ENCODE data around the gene NEK1. TPM values are rescaled to one million over a fixed set of nuclear protein-coding genes. Genes with fewer than 3 reads are reported as not detected.

NEK1 gene
- total RNA-seq, 1 experiment from 2014 or later, result 18.6 TPM

DNA sequence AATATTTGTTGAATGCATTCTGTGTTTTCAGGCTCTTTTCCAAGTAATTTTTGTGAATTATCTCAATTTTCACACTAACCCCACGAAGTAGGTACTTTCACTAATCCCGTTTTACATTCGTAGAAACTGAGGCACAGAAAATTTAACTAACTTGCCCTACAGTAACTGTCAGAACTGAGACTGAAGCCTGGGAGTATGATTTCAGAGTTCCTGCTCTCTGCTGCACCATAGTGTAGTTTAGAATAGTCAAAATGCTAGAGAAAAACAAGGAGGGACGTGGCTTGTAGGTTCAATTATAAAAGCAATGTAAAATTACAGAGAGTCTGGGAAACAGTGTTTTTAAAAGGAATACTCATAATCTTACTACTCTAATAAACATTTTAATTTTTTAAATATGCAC lies 10.2 kb upstream of the NEK1 start:
- Histone ChIP-seq H3K36me3 (ENCODE audit: low read depth) (no peaks in the 10 kb centered on the region), H4K20me1 (ENCODE audit: insufficient read depth) (no peaks in the 10 kb centered on the region), H3K4me1 (replicated peaks; ENCODE audit: insufficient read depth) (peaks cover 18% of the 10 kb centered on the region), H3K4me2 (peak overlapping the region; percentile 96), H3K9me3 (ENCODE audit: insufficient read depth, low read depth) (no peaks in the 10 kb centered on the region), H2AFZ (no peak overlapping the region), H3K9me2 (ENCODE audit: insufficient read depth) (no peaks in the 10 kb centered on the region), H3K4me3 (peak overlapping the region; percentile 72; the same call in 1 of the 2 replicates), H3F3A (ENCODE audit: insufficient read depth, low read depth) (peaks cover 5% of the 10 kb centered on the region; the same call in 1 of the 2 replicates), H3K27me3 (ENCODE audit: insufficient read depth, low read depth) (no peaks in the 10 kb centered on the region), H3K79me2 (ENCODE audit: low read depth) (peaks cover 68% of the 10 kb centered on the region), H3K27ac (peak overlapping the region; percentile 85)
- DNase-seq, result no peak
- BruUV-seq (replicated peaks), result no TSS peak
- intact Hi-C loops (cut with micrococcal nuclease; ENCODE audit: unreplicated experiment), result no loop called here
- TF ChIP-seq, protein P1, sequence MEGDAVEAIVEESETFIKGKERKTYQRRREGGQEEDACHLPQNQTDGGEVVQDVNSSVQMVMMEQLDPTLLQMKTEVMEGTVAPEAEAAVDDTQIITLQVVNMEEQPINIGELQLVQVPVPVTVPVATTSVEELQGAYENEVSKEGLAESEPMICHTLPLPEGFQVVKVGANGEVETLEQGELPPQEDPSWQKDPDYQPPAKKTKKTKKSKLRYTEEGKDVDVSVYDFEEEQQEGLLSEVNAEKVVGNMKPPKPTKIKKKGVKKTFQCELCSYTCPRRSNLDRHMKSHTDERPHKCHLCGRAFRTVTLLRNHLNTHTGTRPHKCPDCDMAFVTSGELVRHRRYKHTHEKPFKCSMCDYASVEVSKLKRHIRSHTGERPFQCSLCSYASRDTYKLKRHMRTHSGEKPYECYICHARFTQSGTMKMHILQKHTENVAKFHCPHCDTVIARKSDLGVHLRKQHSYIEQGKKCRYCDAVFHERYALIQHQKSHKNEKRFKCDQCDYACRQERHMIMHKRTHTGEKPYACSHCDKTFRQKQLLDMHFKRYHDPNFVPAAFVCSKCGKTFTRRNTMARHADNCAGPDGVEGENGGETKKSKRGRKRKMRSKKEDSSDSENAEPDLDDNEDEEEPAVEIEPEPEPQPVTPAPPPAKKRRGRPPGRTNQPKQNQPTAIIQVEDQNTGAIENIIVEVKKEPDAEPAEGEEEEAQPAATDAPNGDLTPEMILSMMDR (conservative IDR thresholded peaks at IDR 0.05), result no peak
- TF ChIP-seq EZH2 (IDR thresholded peaks at IDR 0.05; ENCODE audit: low read depth), result no peak
- CTCF ChIA-PET, result no interaction called here
- POLR2A ChIA-PET (ENCODE audit: unreplicated experiment), result interaction anchor here (0.7 kb wide), 2 partner anchors 9 to 10 kb away, joined by 4 to 5 read pairs; no protein-coding TSS in a partner anchor

DNA sequence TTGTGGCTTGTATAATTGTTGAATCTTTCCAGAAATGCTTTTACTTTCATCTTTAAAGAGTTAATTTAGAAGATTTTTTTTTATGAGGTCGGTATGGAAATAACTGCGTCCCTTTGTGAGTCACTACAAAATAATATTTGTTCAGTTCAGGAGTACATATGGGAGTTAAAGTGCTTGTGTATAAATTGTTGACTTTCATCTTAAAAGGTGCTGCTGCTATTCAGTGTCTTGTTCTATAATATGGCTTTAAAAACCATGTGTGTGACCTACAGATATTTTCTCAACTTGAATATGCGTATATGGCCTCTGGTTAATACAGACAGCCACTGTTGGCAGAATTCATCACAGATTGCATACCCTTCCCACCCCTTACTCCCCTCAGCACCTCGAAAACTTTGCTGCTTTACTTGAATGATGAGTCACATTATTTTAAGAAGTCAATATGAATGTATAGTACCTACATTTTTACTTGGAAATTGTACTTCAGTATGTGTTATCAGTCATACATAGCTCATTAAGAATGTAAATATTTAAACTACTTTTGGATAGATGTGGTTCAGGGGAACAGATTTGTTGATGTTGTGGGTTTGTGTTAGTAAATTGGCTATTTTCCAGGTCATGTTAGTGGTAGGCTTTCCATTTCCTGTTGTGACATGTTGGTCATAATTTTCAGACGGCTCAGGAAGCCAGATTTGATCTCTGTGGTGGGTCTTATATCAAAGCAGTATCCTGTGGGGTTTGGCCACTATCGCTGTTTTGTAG lies 9.5 kb upstream of the NEK1 start:
- H3K9me2 ChIP-seq (ENCODE audit: insufficient read depth), result no peaks in the 10 kb centered on the region
- H3K4me2 ChIP-seq, result peak overlapping the region; percentile 96
- no TSS peak for BruUV-seq (replicated peaks)
- no peaks in the 10 kb centered on the region for H3K27me3 ChIP-seq (ENCODE audit: insufficient read depth, low read depth)
- no peak overlapping the region for H2AFZ ChIP-seq
- H3K79me2 ChIP-seq (ENCODE audit: low read depth), result peaks cover 61% of the 10 kb centered on the region
- ChIA-PET POLR2A (ENCODE audit: unreplicated experiment) (no interaction called here), CTCF (no interaction called here)
- H3K4me3 ChIP-seq, result peak overlapping the region; percentile 72
- H3K27ac ChIP-seq, result peak overlapping the region; percentile 85
- TF ChIP-seq EZH2 (IDR thresholded peaks at IDR 0.05; ENCODE audit: low read depth), result no peak
- TF ChIP-seq, protein P1 (conservative IDR thresholded peaks at IDR 0.05), result no peak
- peaks cover 18% of the 10 kb centered on the region for H3K4me1 ChIP-seq (replicated peaks; ENCODE audit: insufficient read depth)
- H3K36me3 ChIP-seq (ENCODE audit: low read depth), result no peaks in the 10 kb centered on the region
- intact Hi-C loops (cut with micrococcal nuclease; ENCODE audit: unreplicated experiment), result no loop called here
- DNase-seq, result peak in 1 of 2 experiments; percentile 38
- H3F3A ChIP-seq (ENCODE audit: insufficient read depth, low read depth), result peaks cover 5% of the 10 kb centered on the region; the same call in 1 of the 2 replicates
- H4K20me1 ChIP-seq (ENCODE audit: insufficient read depth), result no peaks in the 10 kb centered on the region
- no peaks in the 10 kb centered on the region for H3K9me3 ChIP-seq (ENCODE audit: insufficient read depth, low read depth)

DNA sequence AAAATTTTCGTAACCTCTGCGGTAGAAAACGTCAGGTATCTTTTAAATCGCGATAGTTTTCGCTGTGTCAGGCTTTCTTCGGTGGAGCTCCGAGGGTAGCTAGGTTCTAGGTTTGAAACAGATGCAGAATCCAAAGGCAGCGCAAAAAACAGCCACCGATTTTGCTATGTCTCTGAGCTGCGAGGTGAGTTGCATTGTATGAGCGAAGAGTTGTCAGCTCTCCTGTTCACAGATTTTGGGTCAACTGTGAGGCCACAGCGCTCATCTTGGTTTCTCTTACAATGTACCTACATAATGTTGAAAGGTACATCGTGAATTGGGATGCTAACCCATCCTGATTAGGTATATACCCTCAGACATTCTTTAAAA lies 8.5 kb upstream of the NEK1 start:
- Histone ChIP-seq H2AFZ (peak overlapping the region; percentile 88), H3K4me1 (replicated peaks; ENCODE audit: insufficient read depth) (peaks cover 18% of the 10 kb centered on the region), H3K4me2 (peak overlapping the region; percentile 96), H3K27ac (peak overlapping the region; percentile 85), H3K27me3 (ENCODE audit: insufficient read depth, low read depth) (no peaks in the 10 kb centered on the region), H3F3A (ENCODE audit: insufficient read depth, low read depth) (peaks cover 5% of the 10 kb centered on the region; the same call in 1 of the 2 replicates), H3K4me3 (peak overlapping the region; percentile 72), H3K9me2 (ENCODE audit: insufficient read depth) (no peaks in the 10 kb centered on the region), H3K79me2 (ENCODE audit: low read depth) (peaks cover 53% of the 10 kb centered on the region), H3K36me3 (ENCODE audit: low read depth) (no peaks in the 10 kb centered on the region), H4K20me1 (ENCODE audit: insufficient read depth) (no peaks in the 10 kb centered on the region), H3K9me3 (ENCODE audit: insufficient read depth, low read depth) (no peaks in the 10 kb centered on the region)
- intact Hi-C loops (cut with micrococcal nuclease; ENCODE audit: unreplicated experiment), result loop anchor here (1.0 kb wide), 1 partner anchor 39 kb away; no protein-coding TSS in a partner anchor
- no peak for DNase-seq
- BruUV-seq (replicated peaks), result TSS peak; percentile 89
- ChIA-PET CTCF (no interaction called here), POLR2A (ENCODE audit: unreplicated experiment) (interaction anchor here (0.6 kb wide), 2 partner anchors 16 to 611 kb away, joined by 3 to 6 read pairs; partner anchors contain the start of gene CBR4)
- no peak for TF ChIP-seq EZH2 (IDR thresholded peaks at IDR 0.05; ENCODE audit: low read depth)
- TF ChIP-seq, protein P1 (conservative IDR thresholded peaks at IDR 0.05), result no peak

Data from PC-9 (cell line).